AML-193 (cell line): ENCODE results near the gene EPHB6.

Experiments used
- DNase-seq, 2 experiments: peaks; one replicate each; lab custom pipeline; 2025; lab: John Stamatoyannopoulos, UW

The EPHB6 gene

DNA sequence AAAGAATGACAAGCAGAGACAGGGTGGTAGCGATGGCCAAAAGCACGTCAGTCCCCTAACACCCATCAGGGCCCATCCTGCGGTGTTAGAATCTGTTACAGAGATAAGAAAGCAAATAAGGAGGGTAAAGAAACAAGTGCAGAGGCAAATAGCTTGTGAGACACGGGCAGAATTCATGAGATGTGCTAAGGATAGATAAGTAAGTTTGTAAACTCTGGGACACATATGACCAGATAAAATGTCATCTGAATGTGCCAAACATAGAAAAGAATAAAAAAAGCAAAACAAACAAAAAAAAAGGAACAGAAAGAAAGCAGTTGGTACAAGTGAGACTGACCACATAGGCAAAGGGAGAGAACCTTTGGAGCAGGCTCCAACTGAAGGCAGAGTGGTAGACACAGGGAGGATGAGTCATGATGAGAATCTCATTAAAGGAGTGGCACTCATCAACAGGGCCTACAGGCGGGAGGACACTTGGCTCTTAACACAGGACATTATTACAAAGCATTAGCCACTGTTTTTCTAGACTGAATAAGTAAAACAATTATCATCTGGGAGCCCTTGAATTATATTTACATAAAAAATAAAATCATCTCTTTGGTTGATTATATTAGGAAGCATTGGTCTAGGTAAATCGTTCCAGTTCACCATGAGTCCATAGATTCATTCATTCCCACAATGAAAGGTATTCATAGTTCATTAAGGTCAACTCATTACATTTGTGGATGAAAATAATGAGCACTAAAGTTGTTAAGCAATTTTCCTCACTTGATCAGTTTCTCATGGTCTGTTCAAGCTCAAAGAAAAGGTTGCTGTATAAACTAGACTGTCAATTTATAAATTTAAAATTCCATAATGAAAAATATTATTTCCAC, 21.5 kb upstream of the EPHB6 start:
- DNase-seq: no peak

GRCh38 chr7:142835487-142835886, 19.4 kb upstream of the EPHB6 start:
- DNase-seq: no peak

- no peak for DNase-seq
Observed at GRCh38 chr7:142836426-142836825, 18.4 kb upstream of the EPHB6 start.

DNA sequence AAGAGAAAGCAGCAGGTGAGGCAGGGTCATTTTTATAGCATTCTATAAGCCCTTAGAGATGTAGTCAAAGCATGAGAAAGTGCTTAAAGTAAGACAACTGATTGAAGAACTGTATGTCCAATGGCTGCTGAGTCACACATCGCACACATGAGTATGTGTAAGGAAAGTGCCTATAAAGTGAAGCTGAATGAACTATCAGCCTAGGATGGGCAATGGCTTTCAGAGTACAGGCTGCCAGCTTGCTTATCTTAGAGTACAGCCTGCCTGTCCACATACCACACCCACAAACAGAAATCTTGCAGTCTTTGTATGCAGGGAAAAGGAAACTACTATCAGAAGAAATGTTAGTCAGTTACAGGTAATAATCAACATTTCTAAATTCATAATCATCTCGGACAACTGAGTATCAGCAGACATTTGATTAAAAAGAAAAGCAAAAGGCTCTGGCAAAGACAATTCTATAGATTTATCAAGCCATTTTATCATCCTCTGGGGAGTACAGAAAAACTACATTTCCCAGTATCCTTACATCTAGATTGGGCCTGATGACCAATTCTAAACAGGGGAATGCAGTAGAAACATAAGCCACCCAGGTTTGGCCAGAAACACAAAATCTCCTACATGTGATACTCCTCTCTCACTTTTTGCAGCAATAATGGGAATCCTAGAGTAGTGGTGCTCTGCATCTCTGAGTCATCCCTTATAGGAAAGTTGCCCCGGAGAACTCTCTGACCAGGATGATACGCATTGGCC, 16.2 kb upstream of the EPHB6 start:
- DNase-seq: no peak

GRCh38 chr7:142842251-142842766, 12.6 kb upstream of the EPHB6 start:
- DNase-seq: no peak

- no peak for DNase-seq
Observed at GRCh38 chr7:142847353-142847752, 7.5 kb upstream of the EPHB6 start.

- DNase-seq: no peak
Observed at GRCh38 chr7:142851269-142851668, 3.6 kb upstream of the EPHB6 start.

DNA sequence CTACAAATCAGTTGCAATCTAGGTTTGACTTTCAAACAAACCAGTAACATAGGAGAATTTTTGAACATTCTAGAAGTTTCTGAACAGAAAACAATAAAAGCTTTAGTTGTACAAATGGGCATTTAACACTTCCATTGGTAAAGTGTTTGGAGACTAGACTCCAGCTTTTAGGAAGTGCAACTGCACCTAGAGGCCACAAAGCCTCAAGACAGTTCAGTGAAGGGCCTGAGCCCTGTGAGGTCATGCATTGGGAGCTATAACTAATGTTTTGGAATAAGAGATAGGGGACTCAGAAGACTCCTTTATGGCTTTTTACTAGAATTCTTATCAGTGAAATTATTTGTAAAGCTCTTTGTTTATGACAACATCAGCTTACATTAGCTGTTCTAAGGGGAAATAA, 3.0 kb upstream of the EPHB6 start:
- DNase-seq: no peak

GRCh38 chr7:142853739-142854371, 1.0 kb upstream of the EPHB6 start:
- DNase-seq: peak; percentile 82 to 89

DNA sequence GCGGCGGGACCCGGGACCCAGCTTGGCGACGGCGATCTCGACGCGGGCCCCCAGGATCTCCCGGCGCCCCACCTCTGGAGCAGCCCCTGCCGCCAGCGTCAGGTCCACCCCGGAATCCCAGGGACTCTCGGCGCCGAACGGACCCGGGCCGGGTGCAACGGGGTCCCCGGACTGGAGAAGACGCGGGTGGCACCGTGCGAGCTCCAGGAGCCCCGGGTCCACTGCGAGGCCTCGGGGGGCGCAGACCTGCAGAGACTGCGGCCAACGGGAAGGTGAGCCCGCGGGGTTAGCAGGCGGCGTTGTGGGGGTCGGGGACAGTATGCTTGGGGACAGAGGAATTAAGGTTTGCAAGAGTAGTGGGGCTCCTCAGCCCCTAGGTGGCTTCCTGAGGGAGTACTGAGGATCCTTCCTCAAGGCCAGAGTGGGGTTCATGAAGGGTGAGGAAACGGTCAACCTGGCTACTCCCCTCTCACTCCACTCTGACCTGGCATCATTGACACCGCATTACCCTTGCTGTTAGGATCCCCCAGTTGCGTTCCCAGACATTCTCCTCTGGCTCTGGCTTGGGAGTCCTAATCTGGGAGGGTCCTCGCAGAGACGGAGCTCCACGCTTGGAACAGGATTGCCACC, 353 bp downstream of the EPHB6 start:
- peak in 1 of 2 experiments; percentile 7 for DNase-seq

DNA sequence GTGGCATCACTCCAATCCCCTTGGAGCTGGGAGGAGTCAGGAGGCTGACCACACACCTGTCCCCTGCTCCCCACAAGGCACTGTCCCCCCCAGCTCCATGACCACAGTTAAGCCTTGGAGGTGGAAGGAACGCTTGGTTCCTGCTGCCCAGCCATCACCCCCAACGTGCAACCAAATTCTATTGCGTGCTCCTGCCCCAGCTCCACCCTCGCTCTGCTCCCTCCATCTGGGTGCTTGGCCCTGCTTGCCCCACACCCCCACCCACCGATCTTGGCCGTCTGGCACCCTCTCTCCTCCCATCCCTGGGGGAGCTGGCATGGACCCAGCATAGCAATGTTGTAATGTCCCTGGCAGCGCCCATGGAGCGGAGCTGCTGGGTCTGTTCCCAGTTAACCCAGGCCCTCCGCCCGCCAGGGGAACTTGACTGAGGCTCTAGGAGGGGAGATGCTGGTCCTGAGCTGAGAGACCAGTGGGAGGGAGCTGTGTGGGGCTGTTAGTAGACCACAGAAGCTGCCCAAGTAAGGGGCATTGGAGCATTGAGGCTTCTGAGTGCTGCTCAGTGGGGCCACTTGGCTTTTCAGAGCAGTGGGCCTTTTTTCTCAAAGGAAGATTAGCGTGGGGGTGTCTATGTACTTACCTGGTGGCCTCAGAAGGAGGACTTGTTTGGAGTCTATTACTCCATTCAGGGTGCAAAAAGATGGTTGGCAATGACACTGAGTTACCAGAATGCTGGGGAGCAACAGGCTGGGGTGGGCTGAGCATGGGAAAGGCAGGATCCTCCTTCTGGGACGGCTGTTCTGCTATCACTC, 1.1 kb downstream of the EPHB6 start:
- DNase-seq: peak in 1 of 2 experiments; percentile 26

- DNase-seq: no peak
Observed at GRCh38 chr7:142856565-142857245, 1.8 kb downstream of the EPHB6 start.

DNA sequence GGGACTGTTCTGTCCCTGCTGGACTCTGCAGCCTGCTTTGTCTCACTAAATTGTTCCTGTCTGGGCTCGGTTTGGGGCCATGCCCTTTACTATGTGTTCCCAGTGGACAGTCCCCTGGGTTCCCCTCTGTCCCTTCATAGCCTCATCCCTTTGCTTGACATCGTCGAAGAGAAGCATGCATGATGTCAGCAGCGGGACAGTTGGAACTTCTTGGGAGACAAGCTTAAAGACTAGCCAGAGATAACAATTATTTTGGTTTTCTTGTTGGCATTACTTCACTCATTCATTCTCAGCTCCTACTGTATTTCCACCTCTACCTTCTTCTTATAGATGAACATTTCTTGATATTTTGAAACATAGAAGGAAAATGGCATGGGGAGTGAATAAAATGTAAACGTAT, 2.7 kb downstream of the EPHB6 start:
- DNase-seq: no peak

DNA sequence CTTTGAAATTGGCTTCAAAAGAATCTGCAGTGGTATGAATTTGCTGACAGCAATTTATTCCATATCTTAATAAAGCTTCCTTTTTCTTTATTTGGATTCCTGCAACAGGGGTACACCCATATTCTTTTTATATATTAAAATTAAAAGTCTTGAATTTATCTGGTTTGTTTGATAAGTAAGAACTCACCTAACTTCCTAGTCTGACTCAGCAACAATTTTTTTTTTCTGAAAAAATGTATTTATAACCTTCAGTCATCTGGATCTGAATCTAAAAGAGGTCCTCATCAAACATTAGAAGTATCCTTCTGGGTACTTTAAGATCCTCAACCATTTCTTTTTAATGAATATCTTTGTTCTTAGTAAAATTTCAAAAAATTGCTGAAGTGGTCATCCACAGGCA, 4.5 kb downstream of the EPHB6 start:
- DNase-seq: no peak

DNA sequence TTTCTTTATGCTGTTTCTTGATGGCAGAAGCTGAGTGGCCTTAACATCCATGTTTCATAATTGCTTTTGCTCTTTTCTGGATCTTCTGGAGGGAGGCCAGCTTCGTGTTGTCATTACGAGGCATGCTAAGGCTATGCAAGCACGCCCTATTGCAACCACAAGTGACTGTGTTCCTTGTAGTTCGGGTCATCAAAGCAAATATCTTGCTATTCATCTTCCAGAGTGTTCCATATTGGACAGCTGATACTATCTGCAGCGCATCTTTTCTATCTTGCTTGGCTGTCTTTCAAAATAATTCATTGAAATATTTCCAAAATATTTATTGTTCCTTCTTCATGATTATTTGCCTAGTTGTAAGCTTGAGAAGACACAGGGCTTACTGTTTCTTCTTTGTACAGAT, 5.0 kb downstream of the EPHB6 start:
- DNase-seq: no peak

DNA sequence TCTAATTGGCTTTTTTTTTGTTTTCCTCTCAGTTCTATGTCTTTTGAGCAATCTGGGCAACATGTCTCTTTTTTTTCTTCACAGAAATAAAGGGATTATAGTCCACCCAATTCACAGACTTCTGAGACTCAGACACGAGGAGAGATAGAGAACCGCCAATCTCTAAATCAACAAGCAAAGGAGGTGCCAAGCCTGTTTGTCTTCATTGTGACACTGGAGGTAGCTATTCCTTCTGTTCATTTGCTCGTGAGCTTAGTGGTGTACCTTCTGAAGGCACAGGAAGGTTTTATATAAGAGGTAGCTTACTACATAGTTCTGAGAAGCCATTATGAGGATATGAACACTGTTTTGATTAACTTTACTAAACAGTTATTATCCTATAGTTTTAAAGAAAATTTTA, 6.1 kb downstream of the EPHB6 start:
- no peak for DNase-seq

GRCh38 chr7:142862351-142862750, 7.5 kb downstream of the EPHB6 start:
- DNase-seq: no peak

DNA sequence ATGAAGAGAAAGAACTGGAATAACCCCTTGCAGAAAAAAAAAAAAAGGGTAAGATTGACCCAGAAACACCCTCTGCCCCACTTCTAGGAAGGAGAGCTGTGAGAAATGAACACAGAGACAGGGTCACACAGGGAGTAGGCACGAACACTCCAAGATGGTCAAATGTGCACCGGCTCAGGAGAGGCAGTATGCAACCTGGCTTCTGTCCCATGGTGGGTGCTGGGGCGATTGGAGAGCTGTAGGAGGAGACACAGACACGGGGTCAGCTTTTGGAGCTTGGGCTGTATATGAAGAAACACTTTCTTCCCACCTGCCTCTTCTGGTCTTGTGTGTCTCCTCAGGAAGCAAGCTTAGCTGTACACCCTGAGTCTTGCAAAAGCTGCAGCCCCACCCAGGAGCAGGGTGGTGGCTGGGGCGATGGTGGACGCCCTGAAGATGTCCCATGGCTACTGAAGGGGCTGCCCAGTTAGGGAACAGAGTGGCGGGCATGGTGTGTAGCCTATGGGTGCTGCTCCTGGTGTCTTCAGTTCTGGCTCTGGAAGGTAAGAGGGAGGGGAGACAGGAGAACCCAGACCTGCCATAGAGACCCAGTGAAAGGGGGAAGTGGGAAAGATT, 8.0 kb downstream of the EPHB6 start:
- DNase-seq: no peak

- DNase-seq: no peak
Observed at GRCh38 chr7:142863891-142864685, 9.2 kb downstream of the EPHB6 start.
